ENCODE results near the gene ANGPTL4.
A peak's percentile ranks its signal among the peaks of the same experiment; 100 is the strongest.

ANGPTL4 gene

GRCh38 chr19:8412783-8413628 is 49.1 kb downstream of the ANGPTL4 start, which contains the start of gene MARCHF2:
Gene MARCHF2, plus strand, starts transcription at chr19:8413305. Its CDS starts 8,536 bp downstream, at chr19:8421841.
- DNase-seq (ENCODE audit: low read depth in 1 of 2, low spot score in 1 of 2) = peak; percentile 89 to 93

GRCh38 chr19:8413629-8413995 is 49.7 kb downstream of the ANGPTL4 start:
- DNase-seq (ENCODE audit: low read depth in 1 of 2, low spot score in 1 of 2) = no peak

DNA sequence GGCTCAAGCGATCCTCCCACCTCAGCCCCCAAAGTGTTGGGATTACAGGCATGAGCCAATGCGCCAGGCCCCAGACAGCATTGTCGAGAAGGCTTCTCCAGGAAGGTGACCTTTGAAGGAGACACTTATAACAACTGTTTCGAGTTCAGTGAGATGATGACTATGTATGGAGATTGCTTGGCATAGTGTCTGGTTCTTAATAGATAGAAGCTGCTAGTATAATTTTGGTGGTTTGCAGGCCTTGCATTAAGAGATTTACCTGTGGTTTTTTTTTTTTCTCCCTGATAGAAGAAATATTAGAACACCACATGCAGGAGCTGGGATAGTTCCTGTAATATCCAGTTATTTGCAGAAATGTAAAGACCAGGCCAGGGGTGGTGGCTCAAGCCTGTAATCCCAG is 52.8 kb downstream of the ANGPTL4 start:
- no peak for DNase-seq (ENCODE audit: low read depth in 1 of 2, low spot score in 1 of 2)

GRCh38 chr19:8421484-8422461 is 57.8 kb downstream of the ANGPTL4 start:
- no peak for DNase-seq (ENCODE audit: low read depth in 1 of 2, low spot score in 1 of 2)

DNA sequence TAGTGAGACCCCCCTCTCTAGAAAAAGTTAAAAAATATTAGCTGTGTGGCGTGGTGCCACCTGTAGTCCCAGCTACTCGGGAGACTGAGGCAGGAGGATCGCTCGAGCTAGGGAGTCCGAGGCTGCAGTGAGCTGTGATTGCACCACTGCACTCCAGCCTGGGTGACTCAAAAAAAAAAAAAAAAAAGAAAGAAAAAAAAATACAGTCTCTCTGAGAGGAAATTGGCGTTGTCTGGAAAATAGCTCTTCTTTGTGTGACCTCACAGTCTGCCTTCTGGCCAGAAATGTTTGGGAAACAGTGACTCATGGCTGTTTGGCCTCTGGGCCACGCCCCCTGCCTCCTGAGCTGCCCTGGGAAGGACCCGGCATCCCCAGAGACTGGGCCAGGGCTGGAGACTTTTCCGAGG is 59.9 kb downstream of the ANGPTL4 start:
- DNase-seq (ENCODE audit: low read depth in 1 of 2, low spot score in 1 of 2) = no peak

All from activated T-helper 1 cell treated with anti-CD3 and anti-CD28 coated beads, Interleukin-2, amount 50 U/mL, for 16 hours (primary cell).